Activated naive CD4-positive, alpha-beta T cell treated with anti-CD3 and anti-CD28 coated beads, Interleukin-2, amount 50 U/mL, for 24 hours (primary cell): Measurements from ENCODE around the gene EYA2.

Experiments
- H3K27ac Mint-ChIP-seq: one replicate; pipeline ENCODE4 v1.8.0; 2021; ENCODE audit warnings: mild to moderate bottlenecking, mixed read lengths
- H3K27me3 Mint-ChIP-seq: one replicate; pipeline ENCODE4 v1.8.0; 2021; ENCODE audit warnings: mixed read lengths
- H3K36me3 Mint-ChIP-seq: one replicate; pipeline ENCODE4 v1.8.0; 2021; ENCODE audit warnings: mixed read lengths
- H3K4me1 Mint-ChIP-seq: one replicate; pipeline ENCODE4 v1.8.0; 2021; ENCODE audit warnings: mixed read lengths
- H3K4me3 Mint-ChIP-seq: one replicate; pipeline ENCODE4 v1.8.0; 2021; ENCODE audit warnings: mild to moderate bottlenecking, mixed read lengths
- H3K9me3 Mint-ChIP-seq: one replicate; pipeline ENCODE4 v1.8.0; 2021; ENCODE audit warnings: mixed read lengths

Gene EYA2

GRCh38 chr20:46970937-46971630, 76.4 kb downstream of the EYA2 start:
- Mint-ChIP-seq H3K27me3 (peaks cover 11% of the 10 kb centered on the region), H3K9me3 (peaks cover 4% of the 10 kb centered on the region), H3K4me3 (no peak overlapping the region)

GRCh38 chr20:46973766-46974165, 79.1 kb downstream of the EYA2 start:
- H3K27me3 Mint-ChIP-seq, result peaks cover 21% of the 10 kb centered on the region

More at GRCh38 chr20:46970937-46971630, 76.4 kb downstream of the EYA2 start:
- H3K36me3 Mint-ChIP-seq, result no peaks in the 10 kb centered on the region
- H3K27ac Mint-ChIP-seq, result no peak overlapping the region
- H3K4me1 Mint-ChIP-seq, result no peaks in the 10 kb centered on the region

GRCh38 chr20:46974669-46975434, 80.2 kb downstream of the EYA2 start:
- peaks cover 4% of the 10 kb centered on the region for H3K9me3 Mint-ChIP-seq
- H3K4me1 Mint-ChIP-seq, result no peaks in the 10 kb centered on the region
- peaks cover 21% of the 10 kb centered on the region for H3K27me3 Mint-ChIP-seq
- H3K4me3 Mint-ChIP-seq, result no peak overlapping the region
- H3K36me3 Mint-ChIP-seq, result no peaks in the 10 kb centered on the region
- no peak overlapping the region for H3K27ac Mint-ChIP-seq

More at GRCh38 chr20:46973766-46974165, 79.1 kb downstream of the EYA2 start:
- peaks cover 4% of the 10 kb centered on the region for H3K9me3 Mint-ChIP-seq
- H3K4me3 Mint-ChIP-seq, result no peak overlapping the region
- H3K4me1 Mint-ChIP-seq, result no peaks in the 10 kb centered on the region
- H3K27ac Mint-ChIP-seq, result no peak overlapping the region
- H3K36me3 Mint-ChIP-seq, result no peaks in the 10 kb centered on the region

- H3K4me3 Mint-ChIP-seq, result no peak overlapping the region
- H3K27me3 Mint-ChIP-seq, result peaks cover 26% of the 10 kb centered on the region
- peaks cover 3% of the 10 kb centered on the region for H3K9me3 Mint-ChIP-seq
- H3K27ac Mint-ChIP-seq, result no peak overlapping the region
- H3K36me3 Mint-ChIP-seq, result no peaks in the 10 kb centered on the region
- no peaks in the 10 kb centered on the region for H3K4me1 Mint-ChIP-seq
These were observed 81.3 kb downstream of the EYA2 start for GRCh38 chr20:46975976-46976375.

DNA sequence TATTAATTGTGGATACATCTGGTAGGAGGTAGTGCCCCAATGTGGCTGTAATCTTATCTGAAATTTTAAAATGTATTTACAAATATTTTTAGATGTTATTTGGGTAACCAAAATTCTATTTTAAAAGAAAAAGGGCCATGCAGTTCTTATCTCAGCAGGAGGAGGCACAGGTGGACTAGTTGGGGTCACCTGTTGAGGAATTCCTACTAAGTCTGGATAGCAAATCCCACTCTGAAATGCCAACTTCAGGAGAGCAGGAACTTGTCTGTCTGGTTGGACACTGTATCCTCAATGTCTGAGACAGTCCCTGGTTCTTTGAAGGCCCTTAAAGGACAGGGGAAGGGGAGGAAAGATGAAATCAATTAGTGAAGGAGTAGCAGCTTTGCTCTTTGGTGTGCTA, 82.6 kb downstream of the EYA2 start:
- H3K4me1 Mint-ChIP-seq, result no peaks in the 10 kb centered on the region
- H3K9me3 Mint-ChIP-seq, result peaks cover 3% of the 10 kb centered on the region
- no peak overlapping the region for H3K4me3 Mint-ChIP-seq
- H3K27ac Mint-ChIP-seq, result no peak overlapping the region
- H3K27me3 Mint-ChIP-seq, result peaks cover 24% of the 10 kb centered on the region
- no peaks in the 10 kb centered on the region for H3K36me3 Mint-ChIP-seq

GRCh38 chr20:46977909-46978588, 83.4 kb downstream of the EYA2 start:
- no peaks in the 10 kb centered on the region for H3K4me1 Mint-ChIP-seq
- no peak overlapping the region for H3K27ac Mint-ChIP-seq
- no peaks in the 10 kb centered on the region for H3K36me3 Mint-ChIP-seq
- H3K4me3 Mint-ChIP-seq, result no peak overlapping the region
- peaks cover 8% of the 10 kb centered on the region for H3K9me3 Mint-ChIP-seq
- peaks cover 22% of the 10 kb centered on the region for H3K27me3 Mint-ChIP-seq

GRCh38 chr20:46978951-46979491, 84.4 kb downstream of the EYA2 start:
- H3K27ac Mint-ChIP-seq, result no peak overlapping the region
- H3K36me3 Mint-ChIP-seq, result no peaks in the 10 kb centered on the region
- no peak overlapping the region for H3K4me3 Mint-ChIP-seq
- peaks cover 14% of the 10 kb centered on the region for H3K9me3 Mint-ChIP-seq
- H3K27me3 Mint-ChIP-seq, result peaks cover 21% of the 10 kb centered on the region
- no peaks in the 10 kb centered on the region for H3K4me1 Mint-ChIP-seq

DNA sequence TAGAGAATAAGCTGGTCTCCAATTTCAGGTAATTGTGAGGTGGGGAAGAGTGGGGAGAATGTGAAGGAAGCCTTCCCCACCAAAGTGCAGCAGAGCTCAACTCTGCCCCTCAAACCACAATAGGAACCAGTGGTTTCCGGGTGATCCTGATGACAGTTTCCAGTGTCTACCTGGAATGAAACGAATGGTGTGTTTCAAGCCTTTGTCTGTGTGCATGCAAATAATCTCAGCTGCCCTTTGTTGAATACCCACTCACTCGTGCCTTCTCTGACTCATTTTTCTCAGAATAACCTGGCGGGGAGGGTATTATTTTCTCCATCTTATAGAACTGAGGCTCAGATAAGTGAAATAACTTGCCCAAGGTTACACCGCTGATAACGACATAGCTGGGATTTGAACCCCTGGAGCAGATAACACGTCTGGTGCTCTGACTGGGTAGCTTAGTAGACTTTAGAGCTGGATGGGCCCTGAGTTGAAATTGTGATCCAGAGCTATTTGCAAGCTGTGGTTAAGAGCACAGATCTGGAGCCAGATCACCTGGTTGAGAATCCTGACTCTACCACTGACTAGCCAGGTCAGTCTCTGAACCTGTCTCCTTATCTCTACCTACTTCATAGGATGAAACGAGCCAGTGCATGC, 85.1 kb downstream of the EYA2 start:
- Mint-ChIP-seq H3K27me3 (peaks cover 21% of the 10 kb centered on the region), H3K36me3 (no peaks in the 10 kb centered on the region), H3K9me3 (peaks cover 14% of the 10 kb centered on the region), H3K4me1 (no peaks in the 10 kb centered on the region), H3K4me3 (no peak overlapping the region), H3K27ac (no peak overlapping the region)

- Mint-ChIP-seq H3K4me3 (no peak overlapping the region), H3K27me3 (peaks cover 25% of the 10 kb centered on the region), H3K36me3 (no peaks in the 10 kb centered on the region), H3K9me3 (peaks cover 14% of the 10 kb centered on the region), H3K27ac (no peak overlapping the region), H3K4me1 (no peaks in the 10 kb centered on the region)
These were observed 86.5 kb downstream of the EYA2 start for GRCh38 chr20:46981184-46981583.

GRCh38 chr20:46983466-46983865, 88.8 kb downstream of the EYA2 start:
- no peaks in the 10 kb centered on the region for H3K36me3 Mint-ChIP-seq
- H3K4me1 Mint-ChIP-seq, result no peaks in the 10 kb centered on the region
- no peak overlapping the region for H3K4me3 Mint-ChIP-seq
- H3K27ac Mint-ChIP-seq, result no peak overlapping the region
- peaks cover 14% of the 10 kb centered on the region for H3K9me3 Mint-ChIP-seq
- H3K27me3 Mint-ChIP-seq, result peaks cover 15% of the 10 kb centered on the region

- Mint-ChIP-seq H3K27me3 (peaks cover 18% of the 10 kb centered on the region), H3K36me3 (no peaks in the 10 kb centered on the region), H3K4me1 (no peaks in the 10 kb centered on the region), H3K4me3 (no peak overlapping the region), H3K27ac (no peak overlapping the region), H3K9me3 (peaks cover 14% of the 10 kb centered on the region)
These were observed 89.8 kb downstream of the EYA2 start for GRCh38 chr20:46984405-46984804.

GRCh38 chr20:46985250-46985649, 90.6 kb downstream of the EYA2 start:
- no peak overlapping the region for H3K27ac Mint-ChIP-seq

DNA sequence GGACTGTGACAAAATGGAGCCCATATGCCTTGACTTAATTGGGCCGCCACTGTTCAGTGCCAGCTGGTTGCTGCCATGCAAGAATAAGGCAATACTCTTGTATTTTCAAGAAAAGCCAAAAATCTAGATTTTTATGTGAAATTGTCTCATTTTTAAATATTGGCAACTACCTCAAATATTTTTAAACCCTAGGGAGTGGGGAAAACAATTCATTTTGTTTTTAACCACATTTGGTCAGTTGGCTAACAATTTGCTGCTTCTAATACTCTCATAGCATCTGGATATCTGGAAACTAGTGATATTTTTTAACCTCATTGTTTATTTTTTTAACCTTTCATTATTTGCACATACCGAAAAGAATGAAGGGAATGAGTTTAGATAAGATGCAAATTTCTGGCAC, 91.0 kb downstream of the EYA2 start:
- Mint-ChIP-seq H3K4me3 (no peak overlapping the region), H3K36me3 (no peaks in the 10 kb centered on the region), H3K27ac (no peak overlapping the region), H3K27me3 (peaks cover 15% of the 10 kb centered on the region), H3K4me1 (no peaks in the 10 kb centered on the region), H3K9me3 (peaks cover 14% of the 10 kb centered on the region)

More at GRCh38 chr20:46985250-46985649, 90.6 kb downstream of the EYA2 start:
- peaks cover 18% of the 10 kb centered on the region for H3K27me3 Mint-ChIP-seq
- no peaks in the 10 kb centered on the region for H3K4me1 Mint-ChIP-seq
- peaks cover 14% of the 10 kb centered on the region for H3K9me3 Mint-ChIP-seq
- no peaks in the 10 kb centered on the region for H3K36me3 Mint-ChIP-seq
- no peak overlapping the region for H3K4me3 Mint-ChIP-seq

DNA sequence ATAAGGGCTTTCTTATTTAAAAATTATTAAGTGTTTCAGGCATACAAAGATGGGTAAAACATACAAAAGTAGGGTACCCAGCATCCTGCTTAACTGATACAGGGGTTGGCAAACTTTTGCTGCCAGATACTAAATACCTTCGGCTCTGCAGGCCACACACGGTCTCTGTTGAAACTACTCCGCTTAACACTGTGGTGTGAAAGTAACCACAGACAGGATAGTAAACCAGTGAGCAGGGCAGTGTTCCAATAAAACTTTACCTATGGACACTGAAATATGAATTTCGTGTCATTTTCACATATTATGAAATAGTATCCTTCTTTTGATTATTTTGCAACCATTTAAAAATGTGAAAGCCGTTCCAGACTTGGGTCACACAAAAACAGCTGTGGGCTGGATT, 92.4 kb downstream of the EYA2 start:
- Mint-ChIP-seq H3K4me3 (no peak overlapping the region), H3K27me3 (peaks cover 12% of the 10 kb centered on the region), H3K27ac (no peak overlapping the region), H3K9me3 (peaks cover 13% of the 10 kb centered on the region), H3K36me3 (no peaks in the 10 kb centered on the region), H3K4me1 (no peaks in the 10 kb centered on the region)

- H3K4me3 Mint-ChIP-seq, result no peak overlapping the region
- peaks cover 13% of the 10 kb centered on the region for H3K27me3 Mint-ChIP-seq
- H3K36me3 Mint-ChIP-seq, result no peaks in the 10 kb centered on the region
- no peaks in the 10 kb centered on the region for H3K9me3 Mint-ChIP-seq
- no peak overlapping the region for H3K27ac Mint-ChIP-seq
- peaks cover 12% of the 10 kb centered on the region for H3K4me1 Mint-ChIP-seq
These were observed 95.5 kb downstream of the EYA2 start for GRCh38 chr20:46990017-46990595.
